Measurements from ENCODE around the gene MTA1.

Gene MTA1

DNA sequence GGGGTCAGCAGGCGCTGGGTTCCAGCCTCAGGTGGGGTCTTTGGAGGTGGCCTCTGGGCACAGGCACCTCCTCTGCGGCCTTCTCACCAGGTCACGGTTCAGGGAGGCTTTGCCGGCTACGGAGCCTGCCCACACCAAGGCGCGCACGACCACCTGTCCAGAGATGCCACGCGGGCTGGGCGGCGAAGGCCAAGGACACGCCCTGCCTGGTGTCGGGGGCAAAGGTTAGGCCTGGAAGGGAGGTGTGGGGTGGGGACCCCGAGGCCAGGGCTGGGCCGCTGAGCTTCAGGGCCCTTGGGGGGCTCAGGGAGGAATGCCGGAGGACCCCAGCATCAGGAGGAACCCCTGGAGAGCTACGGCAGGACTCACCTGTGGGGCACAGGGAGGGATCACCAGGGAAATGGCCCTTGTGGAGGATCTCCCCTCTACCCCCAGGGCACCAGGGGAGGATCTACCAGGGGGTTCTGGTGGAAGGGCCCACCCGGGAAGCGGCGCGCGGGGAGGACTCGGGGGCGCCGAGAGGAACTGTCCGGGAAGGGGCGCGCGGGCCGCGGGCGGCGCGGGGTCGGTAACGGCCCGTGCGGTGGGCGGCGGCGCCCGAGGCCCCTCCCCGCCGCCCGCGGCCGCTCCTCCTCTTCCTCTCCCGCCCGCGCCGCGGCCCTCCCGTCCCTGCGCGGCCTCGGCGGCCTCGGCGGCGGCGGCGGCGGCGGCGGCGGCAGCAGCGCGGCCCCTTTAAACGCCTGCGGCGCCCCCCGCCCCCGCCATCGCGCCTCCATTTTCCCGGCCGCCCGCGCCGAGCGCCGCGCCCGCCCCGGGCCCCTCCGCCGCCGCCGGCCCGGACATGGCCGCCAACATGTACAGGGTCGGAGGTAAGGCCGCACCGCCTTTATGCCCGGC is at the start of gene MTA1:
MTA1 (plus strand) TSS at position 633 of the 897 bp plus-strand sequence; CDS start at position 842, 209 bp downstream.
- no peak for DNase-seq (ENCODE audit: low read depth)
- H3K4me3 ChIP-seq (ENCODE audit: control insufficient read depth, low read depth, low read length): peak within 1 kb of the TSS; percentile 79
- TF ChIP-seq, protein P1, sequence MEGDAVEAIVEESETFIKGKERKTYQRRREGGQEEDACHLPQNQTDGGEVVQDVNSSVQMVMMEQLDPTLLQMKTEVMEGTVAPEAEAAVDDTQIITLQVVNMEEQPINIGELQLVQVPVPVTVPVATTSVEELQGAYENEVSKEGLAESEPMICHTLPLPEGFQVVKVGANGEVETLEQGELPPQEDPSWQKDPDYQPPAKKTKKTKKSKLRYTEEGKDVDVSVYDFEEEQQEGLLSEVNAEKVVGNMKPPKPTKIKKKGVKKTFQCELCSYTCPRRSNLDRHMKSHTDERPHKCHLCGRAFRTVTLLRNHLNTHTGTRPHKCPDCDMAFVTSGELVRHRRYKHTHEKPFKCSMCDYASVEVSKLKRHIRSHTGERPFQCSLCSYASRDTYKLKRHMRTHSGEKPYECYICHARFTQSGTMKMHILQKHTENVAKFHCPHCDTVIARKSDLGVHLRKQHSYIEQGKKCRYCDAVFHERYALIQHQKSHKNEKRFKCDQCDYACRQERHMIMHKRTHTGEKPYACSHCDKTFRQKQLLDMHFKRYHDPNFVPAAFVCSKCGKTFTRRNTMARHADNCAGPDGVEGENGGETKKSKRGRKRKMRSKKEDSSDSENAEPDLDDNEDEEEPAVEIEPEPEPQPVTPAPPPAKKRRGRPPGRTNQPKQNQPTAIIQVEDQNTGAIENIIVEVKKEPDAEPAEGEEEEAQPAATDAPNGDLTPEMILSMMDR (conservative IDR thresholded peaks at IDR 0.05; ENCODE audit: control insufficient read depth, insufficient read depth, low read depth, low read length): no peak

DNA sequence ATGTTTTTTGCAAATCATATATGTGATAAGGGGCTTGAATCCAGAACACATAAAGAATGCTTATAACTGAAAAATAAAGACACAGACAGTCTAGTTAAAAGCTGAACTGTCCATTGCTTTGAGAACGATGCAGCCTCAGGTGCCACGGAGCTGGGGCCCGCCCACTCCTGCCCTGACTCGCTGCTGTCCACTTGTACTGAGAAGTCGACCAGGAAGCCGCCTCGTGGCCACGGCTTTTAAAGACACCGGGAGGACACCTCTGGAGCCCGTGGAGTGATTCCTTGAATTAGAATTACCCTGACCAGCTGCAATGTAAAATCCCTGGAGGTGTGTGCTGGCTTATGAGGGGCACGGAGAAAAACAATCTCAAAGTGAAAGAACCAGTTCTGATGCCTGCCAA is 45.2 kb upstream of the MTA1 start:
- DNase-seq (ENCODE audit: low read depth): no peak
- H3K4me3 ChIP-seq (ENCODE audit: control insufficient read depth, low read depth, low read length): no peak overlapping the region
- TF ChIP-seq, protein P1 (conservative IDR thresholded peaks at IDR 0.05; ENCODE audit: control insufficient read depth, insufficient read depth, low read depth, low read length): no peak

DNA sequence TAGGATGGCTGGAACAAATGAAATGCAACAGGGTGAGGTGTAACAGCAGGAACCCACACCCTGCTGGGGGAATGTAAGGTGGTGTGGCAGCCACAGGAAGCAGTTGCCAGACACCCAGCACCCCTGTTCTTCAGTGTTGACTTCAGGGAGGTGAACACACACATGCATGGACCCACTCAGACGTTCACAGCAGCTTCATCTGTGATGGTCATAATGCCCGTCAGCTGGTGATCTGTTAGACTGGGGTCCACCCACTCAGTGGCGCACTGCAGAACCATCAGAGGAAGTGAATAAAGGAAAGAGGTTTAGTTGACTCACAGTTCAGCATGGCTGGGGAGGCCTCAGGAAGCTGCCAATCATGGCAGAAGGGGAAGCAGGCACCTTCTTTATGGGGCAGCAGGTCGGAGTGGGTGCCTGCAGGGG is 44.0 kb upstream of the MTA1 start:
- no peak overlapping the region for H3K4me3 ChIP-seq (ENCODE audit: control insufficient read depth, low read depth, low read length)
- peak; percentile 21 for DNase-seq (ENCODE audit: low read depth)
- TF ChIP-seq, protein P1 (conservative IDR thresholded peaks at IDR 0.05; ENCODE audit: control insufficient read depth, insufficient read depth, low read depth, low read length): no peak

DNA sequence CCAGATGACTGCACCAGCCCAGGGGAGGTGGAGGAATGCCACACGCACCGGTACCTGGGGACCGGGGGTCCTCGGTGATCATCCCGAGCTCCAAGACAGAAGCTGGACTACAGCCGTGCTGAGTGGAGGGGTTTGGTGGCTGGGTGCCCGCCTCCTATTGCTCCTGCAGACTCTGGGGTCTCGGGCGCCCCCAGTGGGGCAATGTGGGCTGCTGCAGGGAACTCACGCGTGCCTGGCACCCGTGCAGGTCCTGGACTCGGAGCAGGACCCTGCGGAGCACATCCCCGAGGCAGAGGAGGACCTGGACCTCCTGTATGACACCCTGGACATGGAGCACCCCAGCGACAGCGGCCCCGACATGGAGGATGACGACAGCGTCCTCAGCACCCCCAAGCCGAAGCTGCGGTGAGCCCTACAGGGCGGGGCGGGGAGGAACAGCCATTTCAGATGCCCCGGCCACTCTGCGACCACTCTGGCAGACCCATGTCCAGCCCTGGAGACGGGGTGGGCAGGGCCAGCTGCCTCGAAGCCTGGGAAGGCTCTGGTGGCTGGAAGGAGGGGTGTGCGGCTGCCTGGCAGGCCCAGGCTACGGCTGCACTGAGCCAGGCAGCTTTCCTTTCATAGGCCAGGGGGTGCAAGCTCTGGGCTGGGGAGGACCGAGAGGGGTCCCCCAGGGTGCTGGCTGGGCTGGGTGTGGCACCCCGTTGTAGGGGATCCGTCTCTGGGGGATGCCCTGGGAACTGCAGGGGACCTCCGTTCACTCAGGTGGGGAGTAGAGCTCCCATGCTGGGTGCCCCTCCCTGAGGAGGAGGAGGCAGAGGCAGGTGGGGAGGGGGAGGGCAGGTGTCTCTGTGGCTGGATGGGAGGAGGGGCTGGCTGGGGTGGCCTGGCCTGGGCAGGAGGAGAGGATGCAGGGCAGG is 42.8 kb upstream of the MTA1 start:
- no peak overlapping the region for H3K4me3 ChIP-seq (ENCODE audit: control insufficient read depth, low read depth, low read length)
- TF ChIP-seq, protein P1 (conservative IDR thresholded peaks at IDR 0.05; ENCODE audit: control insufficient read depth, insufficient read depth, low read depth, low read length): no peak
- no peak for DNase-seq (ENCODE audit: low read depth)

DNA sequence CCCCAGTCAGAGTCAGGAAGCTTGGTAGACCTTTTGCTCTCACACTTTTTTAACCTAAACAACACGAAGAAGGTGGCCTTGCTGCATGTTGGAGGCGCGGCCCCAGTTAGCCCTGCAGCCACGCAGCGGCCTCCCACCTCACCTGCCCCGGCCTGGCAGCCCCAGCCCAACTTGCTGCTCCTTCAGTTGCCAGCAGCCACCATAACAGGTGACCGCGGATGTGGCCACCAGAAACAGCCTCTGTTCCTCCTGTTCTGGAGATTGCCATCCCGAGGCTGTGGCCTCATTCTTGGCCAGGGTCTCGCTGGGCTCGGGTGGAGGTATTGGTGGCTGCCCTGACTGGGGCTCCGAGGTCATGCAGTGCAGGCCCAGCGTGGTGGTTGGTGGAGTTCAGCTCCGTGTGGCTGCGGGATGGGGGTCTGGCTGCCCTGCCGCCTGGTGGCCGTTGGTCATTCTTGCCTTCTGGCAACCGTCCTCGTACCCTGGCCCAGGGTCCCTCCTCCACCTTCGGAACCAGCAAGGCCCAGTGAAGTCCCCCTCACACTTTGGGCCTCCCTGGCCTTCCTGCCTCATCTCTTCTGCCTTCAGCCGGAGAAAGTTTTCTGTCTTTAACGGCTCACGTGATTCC is 42.0 kb upstream of the MTA1 start:
- DNase-seq (ENCODE audit: low read depth): no peak
- TF ChIP-seq, protein P1 (conservative IDR thresholded peaks at IDR 0.05; ENCODE audit: control insufficient read depth, insufficient read depth, low read depth, low read length): no peak
- no peak overlapping the region for H3K4me3 ChIP-seq (ENCODE audit: control insufficient read depth, low read depth, low read length)

DNA sequence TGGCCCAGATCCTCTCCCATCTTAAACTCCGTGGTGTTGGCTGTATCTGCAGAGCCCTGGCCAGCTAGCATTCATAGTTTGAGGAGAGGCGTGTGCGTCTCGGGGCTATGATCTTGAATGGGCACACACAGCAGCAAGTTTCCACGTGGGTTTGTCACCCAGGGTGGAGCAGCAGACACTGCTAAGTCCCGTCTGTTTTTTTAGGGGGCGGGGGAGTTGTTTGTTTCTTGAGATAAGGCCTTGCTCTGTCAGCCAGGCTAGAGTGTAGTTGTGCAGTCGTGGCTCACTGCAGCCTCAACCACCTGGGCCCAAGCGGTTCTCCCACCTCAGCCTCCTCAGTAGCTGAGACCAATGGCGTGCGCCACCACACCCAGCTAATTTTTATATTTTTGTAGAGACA is 41.4 kb upstream of the MTA1 start:
- DNase-seq (ENCODE audit: low read depth): no peak
- TF ChIP-seq, protein P1 (conservative IDR thresholded peaks at IDR 0.05; ENCODE audit: control insufficient read depth, insufficient read depth, low read depth, low read length): no peak
- H3K4me3 ChIP-seq (ENCODE audit: control insufficient read depth, low read depth, low read length): no peak overlapping the region
